Duodenal mucosa (tissue), 2 donors: ENCODE measurements around the gene CHAF1B.

ENCODE experiments used
- H3K27ac ChIP-seq: one replicate; pipeline ENCODE4 v1.7.0; 2013; ENCODE audit warnings: low read depth, low read length
- H3K27me3 ChIP-seq, 2 donors: one replicate each; pipeline ENCODE4 v1.7.0; 2013; ENCODE audit warnings: low read length in 2 of 2, control low read depth in 1 of 2; ENCODE audit not compliant: insufficient read depth in 2 of 2, control insufficient read depth in 1 of 2
- H3K36me3 ChIP-seq, 2 donors: one replicate each; pipeline ENCODE4 v1.7.0; 2013; ENCODE audit warnings: low read length in 2 of 2, control low read depth in 1 of 2; ENCODE audit not compliant: insufficient read depth in 2 of 2, control insufficient read depth in 1 of 2
- H3K4me1 ChIP-seq, 2 donors: one replicate each; pipeline ENCODE4 v1.7.0; 2013; ENCODE audit warnings: low read length in 2 of 2, control low read depth in 1 of 2; ENCODE audit not compliant: insufficient read depth in 2 of 2, control insufficient read depth in 1 of 2
- H3K4me3 ChIP-seq, 2 donors: one replicate each; pipeline ENCODE4 v1.7.0; 2013; ENCODE audit warnings: low read length in 2 of 2, low read depth in 1 of 2
- H3K9ac ChIP-seq, 2 donors: one replicate each; pipeline ENCODE4 v1.7.0; 2013; ENCODE audit warnings: low read length in 2 of 2, low read depth in 1 of 2
- H3K9me3 ChIP-seq, 2 donors: one replicate each; pipeline ENCODE4 v1.7.0; 2013; ENCODE audit warnings: low read length in 2 of 2, control low read depth in 1 of 2; ENCODE audit not compliant: control insufficient read depth in 1 of 2

Gene CHAF1B

GRCh38 chr21:36423771-36424433 is 38.7 kb downstream of the CHAF1B start:
- Histone ChIP-seq H3K27me3 (no peaks in the 10 kb centered on the region), H3K27ac (no peak overlapping the region), H3K9ac (no peak overlapping the region), H3K4me3 (no peak overlapping the region), H3K9me3 (no peaks in the 10 kb centered on the region), H3K36me3 (no peaks in the 10 kb centered on the region), H3K4me1 (no peaks in the 10 kb centered on the region)

GRCh38 chr21:36424592-36424991 is 39.4 kb downstream of the CHAF1B start:
- no peak overlapping the region for H3K27ac ChIP-seq
- H3K9ac ChIP-seq = no peak overlapping the region
- no peak overlapping the region for H3K4me3 ChIP-seq
- H3K27me3 ChIP-seq = no peaks in the 10 kb centered on the region
- H3K9me3 ChIP-seq = no peaks in the 10 kb centered on the region
- H3K4me1 ChIP-seq = no peaks in the 10 kb centered on the region
- H3K36me3 ChIP-seq = no peaks in the 10 kb centered on the region

GRCh38 chr21:36425286-36425685 is 40.1 kb downstream of the CHAF1B start:
- no peak overlapping the region for H3K4me3 ChIP-seq
- no peak overlapping the region for H3K27ac ChIP-seq
- no peaks in the 10 kb centered on the region for H3K9me3 ChIP-seq
- H3K27me3 ChIP-seq = no peaks in the 10 kb centered on the region
- H3K9ac ChIP-seq = no peak overlapping the region
- no peaks in the 10 kb centered on the region for H3K36me3 ChIP-seq
- H3K4me1 ChIP-seq = no peaks in the 10 kb centered on the region

GRCh38 chr21:36427502-36427901 is 42.3 kb downstream of the CHAF1B start:
- Histone ChIP-seq H3K27ac (no peak overlapping the region), H3K9ac (no peak overlapping the region), H3K36me3 (no peaks in the 10 kb centered on the region), H3K9me3 (no peaks in the 10 kb centered on the region), H3K4me1 (no peaks in the 10 kb centered on the region), H3K27me3 (no peaks in the 10 kb centered on the region), H3K4me3 (no peak overlapping the region)

GRCh38 chr21:36428761-36429432 is 43.7 kb downstream of the CHAF1B start:
- Histone ChIP-seq H3K4me1 (no peaks in the 10 kb centered on the region), H3K4me3 (no peak overlapping the region), H3K27ac (no peak overlapping the region), H3K9me3 (no peaks in the 10 kb centered on the region), H3K27me3 (no peaks in the 10 kb centered on the region), H3K36me3 (no peaks in the 10 kb centered on the region), H3K9ac (no peak overlapping the region)

GRCh38 chr21:36429947-36430546 is 44.9 kb downstream of the CHAF1B start:
- H3K4me3 ChIP-seq = peak overlapping the region; percentile 32 to 56
- H3K4me1 ChIP-seq = no peaks in the 10 kb centered on the region
- H3K9ac ChIP-seq = no peak overlapping the region
- no peaks in the 10 kb centered on the region for H3K9me3 ChIP-seq
- no peak overlapping the region for H3K27ac ChIP-seq
- H3K36me3 ChIP-seq = no peaks in the 10 kb centered on the region
- no peaks in the 10 kb centered on the region for H3K27me3 ChIP-seq

GRCh38 chr21:36430841-36431240 is 45.6 kb downstream of the CHAF1B start:
- no peak overlapping the region for H3K4me3 ChIP-seq
- no peaks in the 10 kb centered on the region for H3K36me3 ChIP-seq
- H3K9me3 ChIP-seq = no peaks in the 10 kb centered on the region
- no peaks in the 10 kb centered on the region for H3K27me3 ChIP-seq
- H3K4me1 ChIP-seq = no peaks in the 10 kb centered on the region
- H3K27ac ChIP-seq = no peak overlapping the region
- no peak overlapping the region for H3K9ac ChIP-seq

- no peak overlapping the region for H3K9ac ChIP-seq
- H3K27me3 ChIP-seq = no peaks in the 10 kb centered on the region
- H3K4me3 ChIP-seq = no peak overlapping the region
- H3K9me3 ChIP-seq = no peaks in the 10 kb centered on the region
- H3K27ac ChIP-seq = no peak overlapping the region
- H3K36me3 ChIP-seq = no peaks in the 10 kb centered on the region
- H3K4me1 ChIP-seq = no peaks in the 10 kb centered on the region
Measured at GRCh38 chr21:36431252-36431651, 46.1 kb downstream of the CHAF1B start.

GRCh38 chr21:36433059-36433709 is 48.0 kb downstream of the CHAF1B start:
- Histone ChIP-seq H3K27ac (no peak overlapping the region), H3K4me3 (no peak overlapping the region), H3K9me3 (no peaks in the 10 kb centered on the region), H3K4me1 (no peaks in the 10 kb centered on the region), H3K27me3 (no peaks in the 10 kb centered on the region), H3K36me3 (no peaks in the 10 kb centered on the region), H3K9ac (no peak overlapping the region)

- no peak overlapping the region for H3K4me3 ChIP-seq
- no peaks in the 10 kb centered on the region for H3K27me3 ChIP-seq
- no peaks in the 10 kb centered on the region for H3K36me3 ChIP-seq
- no peaks in the 10 kb centered on the region for H3K9me3 ChIP-seq
- no peaks in the 10 kb centered on the region for H3K4me1 ChIP-seq
- no peak overlapping the region for H3K9ac ChIP-seq
- H3K27ac ChIP-seq = no peak overlapping the region
Measured at GRCh38 chr21:36434144-36434543, 49.0 kb downstream of the CHAF1B start.
